ENCODE results near the gene TMEM101.
"Not testable (repeated sequence)": the region's sequence is repeated elsewhere in the genome, so short reads cannot be mapped to it uniquely, and the experiment has no call there.

TMEM101 gene

DNA sequence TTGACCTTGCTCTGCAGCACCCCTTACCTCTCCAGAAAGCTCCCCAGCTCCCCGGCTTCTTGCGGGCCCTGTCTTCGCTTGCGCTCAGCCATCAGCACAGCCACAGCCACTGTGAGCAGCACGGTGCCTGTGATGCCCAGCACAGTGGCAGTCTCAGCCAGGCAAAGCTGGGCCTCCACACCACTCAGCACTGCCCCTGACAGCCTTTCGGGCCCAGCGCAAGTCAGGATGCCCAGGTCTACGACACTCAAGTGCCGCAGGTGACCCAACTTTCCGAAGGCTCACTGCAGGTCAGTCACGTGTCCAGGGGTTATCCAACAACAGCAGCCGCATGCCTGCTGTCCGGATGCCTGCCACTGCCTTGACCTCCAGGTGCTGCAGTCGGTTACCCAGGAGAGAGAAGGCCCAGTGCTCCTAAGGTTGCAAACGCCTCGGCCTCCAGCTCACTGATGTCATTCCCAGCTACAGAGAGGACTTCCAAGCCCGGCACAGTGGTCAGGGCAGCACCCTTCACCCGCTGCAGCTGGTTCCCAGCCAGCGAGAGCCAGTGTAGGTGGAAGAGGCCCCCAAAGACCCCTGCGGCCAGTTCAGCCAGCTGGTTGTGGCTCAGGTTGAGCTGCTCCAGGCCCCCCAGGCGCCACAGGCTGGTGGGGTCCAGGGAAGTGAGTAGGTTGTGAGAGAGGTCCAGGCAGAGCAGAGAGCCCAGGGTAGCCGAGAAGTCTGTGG is 8.9 kb upstream of the TMEM101 start:
- no peak for DNase-seq

DNA sequence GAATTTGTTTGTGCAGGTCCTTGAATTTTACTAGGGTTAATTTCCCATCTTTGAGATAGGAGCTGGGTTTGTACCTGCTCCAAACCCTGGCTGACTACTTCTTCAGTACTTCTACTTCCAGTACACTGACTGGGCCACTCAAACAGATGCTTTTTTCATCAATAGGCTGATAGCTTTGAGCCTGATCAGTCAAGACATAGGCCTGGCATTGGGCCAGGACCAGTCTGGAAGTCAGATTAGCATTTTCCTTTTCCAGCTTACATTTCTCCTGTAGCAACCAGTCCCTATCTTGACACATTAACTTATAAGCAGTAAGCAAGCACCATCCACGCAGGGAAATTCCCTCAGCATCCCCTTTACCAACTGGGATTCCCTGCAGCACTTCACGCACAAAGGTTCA is 7.5 kb upstream of the TMEM101 start:
- no peak for DNase-seq

DNA sequence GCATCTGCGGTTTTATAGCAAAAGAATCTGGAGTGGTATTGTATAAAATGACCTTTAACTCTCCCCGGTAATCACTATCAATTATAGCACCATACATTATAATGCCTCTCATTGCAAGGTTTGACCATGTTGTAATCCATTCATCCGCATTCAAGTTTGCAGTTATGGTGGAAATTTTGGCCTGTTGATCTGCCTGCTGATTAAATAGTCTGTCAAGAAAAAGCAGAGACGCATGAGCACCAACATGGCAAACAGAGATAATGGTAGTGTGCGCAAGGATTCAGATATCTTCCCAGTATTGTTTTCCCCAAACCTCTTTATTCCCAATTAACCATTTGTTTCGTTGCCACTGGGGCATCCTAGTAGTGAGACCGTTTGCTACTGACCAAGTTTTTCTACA is 6.5 kb upstream of the TMEM101 start:
- not testable (repeated sequence) for DNase-seq

DNA sequence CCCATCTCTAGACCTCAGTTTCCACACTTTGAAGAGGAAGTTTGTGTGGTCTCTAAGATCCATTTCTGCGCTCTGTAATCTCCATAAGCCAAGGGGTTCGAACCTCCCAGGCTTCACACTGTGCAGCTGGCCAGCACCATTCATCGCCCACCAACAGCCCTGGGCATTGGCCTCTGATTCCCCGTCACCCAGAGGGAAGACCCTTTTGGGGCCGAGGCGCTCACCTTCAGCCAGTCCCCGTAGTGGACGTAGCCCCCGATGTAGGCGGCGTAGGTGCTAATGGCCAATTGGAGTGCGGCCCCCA is 678 bp downstream of the TMEM101 start:
- DNase-seq, result no peak

DNA sequence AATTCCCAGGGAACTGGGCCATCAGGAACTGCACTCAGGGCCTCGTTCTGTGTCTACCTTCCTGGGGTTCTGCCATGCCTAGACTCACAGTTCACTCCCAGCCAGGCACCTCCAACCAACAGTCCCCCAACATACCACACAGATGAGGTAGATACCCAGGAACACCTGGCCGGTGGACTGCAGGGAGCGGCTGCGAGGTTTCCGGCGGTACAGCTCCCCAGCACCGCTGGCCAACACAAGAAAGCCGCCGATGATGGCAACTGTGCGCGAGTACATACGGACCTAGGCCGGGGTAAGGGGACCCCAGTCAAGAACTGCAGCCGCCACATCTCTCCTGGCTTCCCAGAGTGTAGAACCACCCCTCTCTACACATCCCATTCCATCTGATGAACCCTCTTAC is 1.9 kb downstream of the TMEM101 start:
- DNase-seq, result no peak

DNA sequence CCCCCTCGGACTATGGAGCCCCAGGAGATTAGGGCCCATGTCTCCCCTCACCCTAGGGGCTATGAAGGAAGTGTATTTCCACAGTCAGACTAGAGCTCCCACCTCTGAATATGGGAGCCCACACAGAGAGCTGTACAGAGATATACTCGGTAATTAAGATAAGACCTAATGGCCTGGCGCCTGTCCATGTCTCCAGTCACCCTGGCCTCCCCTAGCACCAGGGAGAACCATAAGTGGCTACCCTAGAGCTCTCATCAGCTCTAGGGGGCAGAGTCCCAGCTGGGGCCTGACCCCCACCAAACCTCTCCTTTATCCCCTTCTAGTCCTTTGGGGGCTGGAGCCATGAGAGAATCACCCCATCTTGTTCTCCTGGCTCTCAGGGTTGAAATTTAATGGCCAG is 2.4 kb downstream of the TMEM101 start:
- no peak for DNase-seq

DNA sequence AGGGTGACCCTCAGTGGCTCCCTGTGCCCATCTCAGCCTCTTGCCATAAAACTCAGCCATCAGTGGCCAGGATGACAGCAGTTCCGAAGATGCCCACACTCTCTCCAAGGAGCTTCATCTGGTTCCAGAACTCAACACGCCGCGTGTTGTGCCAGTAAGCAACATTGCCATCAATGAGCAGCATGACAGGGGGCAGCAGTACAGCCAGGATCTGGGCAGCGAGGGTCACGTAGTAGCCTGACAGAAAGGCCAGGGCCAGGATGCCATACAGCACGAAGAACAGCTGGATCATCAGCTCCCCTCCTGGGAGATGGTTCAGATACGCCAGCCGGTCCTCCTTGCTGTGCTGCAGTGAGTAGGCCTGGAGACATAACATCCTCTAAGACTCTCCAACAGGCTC is 2.9 kb downstream of the TMEM101 start:
- DNase-seq, result no peak

DNA sequence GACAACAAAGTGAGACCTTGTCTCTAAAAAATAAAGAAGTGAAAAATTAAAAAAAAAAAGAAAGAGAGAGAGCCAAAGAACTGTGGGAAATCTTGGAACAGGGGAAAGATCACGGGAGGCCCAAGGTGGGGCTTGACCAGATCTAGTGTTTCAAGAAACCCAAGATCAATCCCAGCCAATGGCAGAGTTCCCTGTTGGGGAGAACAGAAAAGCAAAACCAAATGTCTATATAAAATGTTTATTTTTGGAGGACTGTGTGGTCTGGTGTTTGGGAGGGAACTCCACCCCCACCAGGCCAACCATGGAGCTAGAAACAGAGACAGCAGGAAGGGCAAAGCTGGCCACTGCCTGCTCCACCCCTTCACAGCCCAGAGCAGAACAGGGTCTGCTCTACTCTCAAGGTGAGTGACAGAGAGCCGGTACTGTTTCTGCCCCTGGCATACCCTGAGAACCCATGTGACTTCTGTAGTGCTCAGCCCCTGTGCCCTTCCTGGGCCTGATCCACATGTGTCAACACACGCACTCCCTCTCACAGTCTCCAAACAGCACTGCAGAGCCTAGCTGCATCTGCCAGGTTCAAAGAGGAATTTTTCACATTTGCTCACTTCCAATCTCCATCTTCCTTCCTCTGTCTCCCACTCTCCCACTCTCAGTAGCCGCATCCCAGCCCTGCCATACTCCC is 3.7 kb downstream of the TMEM101 start:
- DNase-seq, result no peak

DNA sequence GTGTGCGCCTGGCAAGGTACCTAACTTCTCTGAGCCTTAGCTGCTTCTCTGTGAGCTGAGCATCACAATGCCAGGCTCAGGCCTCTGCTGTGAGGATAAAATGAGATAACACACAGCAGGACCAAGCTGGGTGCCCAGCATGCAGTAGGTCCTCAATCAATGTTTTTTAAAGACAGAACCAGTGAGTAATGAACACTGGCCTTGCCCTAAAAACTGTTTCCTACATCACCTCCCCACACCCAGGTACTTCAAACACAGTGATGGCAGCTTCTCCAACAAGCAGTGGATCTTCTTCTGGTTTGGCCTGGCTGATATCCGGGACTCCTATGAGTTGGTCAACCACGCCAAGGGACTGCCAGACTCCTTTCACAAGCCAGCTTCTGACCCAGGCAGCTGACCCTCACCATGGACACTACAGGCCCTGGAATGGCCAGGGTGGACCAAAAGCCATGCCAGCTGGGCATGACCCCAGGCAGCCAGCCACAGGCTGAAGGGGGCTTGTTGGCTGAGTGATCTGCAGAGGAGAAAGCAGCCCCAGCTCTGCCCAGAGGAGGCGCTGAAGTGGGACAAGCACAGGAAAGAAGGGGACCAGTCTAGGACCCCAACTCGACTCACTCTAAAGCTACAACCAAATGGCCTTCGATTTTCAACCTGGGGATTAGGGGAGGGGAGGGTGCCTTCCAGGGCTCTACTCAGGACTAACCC is 6.4 kb downstream of the TMEM101 start:
- DNase-seq, result no peak

DNA sequence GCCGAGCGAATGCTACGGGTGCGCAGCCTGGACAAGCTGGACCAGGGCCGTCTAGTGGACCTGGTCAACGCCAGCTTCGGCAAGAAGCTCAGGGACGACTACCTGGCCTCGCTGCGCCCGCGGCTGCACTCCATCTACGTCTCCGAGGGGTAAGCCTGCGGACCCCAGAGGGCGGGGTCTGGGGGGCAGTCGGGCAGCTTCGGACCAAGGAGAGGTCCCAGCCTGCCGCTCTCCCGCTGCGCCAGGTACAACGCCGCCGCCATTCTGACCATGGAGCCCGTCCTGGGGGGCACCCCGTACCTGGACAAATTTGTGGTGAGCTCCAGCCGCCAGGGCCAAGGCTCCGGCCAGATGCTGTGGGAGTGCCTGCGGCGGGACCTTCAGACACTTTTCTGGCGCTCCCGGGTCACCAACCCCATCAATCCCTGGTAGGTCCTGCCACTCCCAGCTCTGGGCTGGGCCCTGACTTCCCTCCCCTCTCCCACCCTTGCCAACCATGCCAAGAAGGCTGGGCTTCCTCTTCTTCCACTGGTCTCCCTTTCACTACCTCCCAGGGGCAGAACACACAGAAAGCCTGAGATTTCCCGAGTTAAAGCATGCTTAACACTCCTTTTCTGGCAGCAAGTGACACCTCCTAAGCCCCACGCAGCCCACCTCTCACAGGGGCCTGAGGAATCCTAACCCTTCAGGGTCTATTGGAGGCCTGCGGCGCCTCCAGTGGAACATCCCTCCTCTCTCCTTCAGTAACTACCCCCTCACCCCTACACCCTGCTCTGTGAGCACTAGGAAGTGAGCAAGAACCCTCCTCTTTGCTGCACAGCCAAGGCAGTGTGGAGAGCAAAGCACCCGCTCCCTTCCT is 7.2 kb downstream of the TMEM101 start:
- no peak for DNase-seq

DNA sequence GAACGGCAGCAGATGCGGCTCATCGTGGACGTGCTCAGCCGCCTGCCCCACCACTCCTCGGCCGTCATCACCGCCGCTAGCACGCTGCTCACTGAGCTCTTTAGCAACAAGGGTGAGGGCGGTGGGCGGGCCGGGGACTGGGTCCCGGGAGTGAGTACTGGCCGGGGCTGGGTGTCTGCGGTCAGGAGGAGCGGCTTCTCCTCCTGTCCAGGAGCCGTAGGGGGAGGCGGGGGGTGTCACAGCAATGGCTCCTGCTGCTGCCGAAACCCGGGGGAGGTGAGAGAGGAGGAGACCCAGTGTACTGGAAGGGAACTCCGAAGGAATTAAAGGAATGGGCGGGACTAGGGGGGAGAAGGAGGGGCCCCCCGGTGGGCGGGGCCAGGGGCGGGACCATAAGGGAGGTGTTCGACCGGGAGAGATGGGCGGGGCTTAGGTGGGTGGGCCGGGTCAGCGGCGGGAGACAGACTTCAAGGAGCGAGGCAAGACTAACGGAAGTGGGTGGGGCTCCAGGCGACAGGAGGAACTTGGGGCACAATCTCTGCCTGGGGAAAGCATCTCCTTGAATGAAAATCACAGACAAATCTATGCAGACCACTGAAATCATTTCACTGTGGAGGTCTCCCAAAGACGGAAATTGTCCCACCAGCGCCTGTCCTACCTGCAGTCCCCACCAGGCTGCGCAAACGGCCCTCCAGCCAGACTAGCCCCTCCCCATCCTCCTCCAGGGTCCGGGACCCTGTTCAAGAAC is 8.0 kb downstream of the TMEM101 start:
- DNase-seq, result peak; percentile 96

DNA sequence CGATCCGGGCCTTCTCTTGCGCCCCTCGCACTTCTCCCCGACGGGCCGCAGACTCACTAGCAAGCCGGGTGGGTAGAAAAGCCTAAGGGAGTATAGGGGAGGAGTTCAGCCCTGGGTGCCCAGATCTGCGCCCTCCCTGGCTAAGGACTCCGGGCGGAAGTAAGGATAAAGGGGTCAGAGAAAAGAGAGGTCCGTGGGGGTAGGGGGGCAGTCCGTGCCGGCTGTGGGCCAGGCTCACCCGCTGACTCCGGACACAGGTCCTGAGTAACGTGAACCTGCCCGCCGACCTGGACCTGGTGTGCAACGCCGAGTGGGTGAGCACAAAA is 8.5 kb downstream of the TMEM101 start:
- DNase-seq, result no peak

DNA sequence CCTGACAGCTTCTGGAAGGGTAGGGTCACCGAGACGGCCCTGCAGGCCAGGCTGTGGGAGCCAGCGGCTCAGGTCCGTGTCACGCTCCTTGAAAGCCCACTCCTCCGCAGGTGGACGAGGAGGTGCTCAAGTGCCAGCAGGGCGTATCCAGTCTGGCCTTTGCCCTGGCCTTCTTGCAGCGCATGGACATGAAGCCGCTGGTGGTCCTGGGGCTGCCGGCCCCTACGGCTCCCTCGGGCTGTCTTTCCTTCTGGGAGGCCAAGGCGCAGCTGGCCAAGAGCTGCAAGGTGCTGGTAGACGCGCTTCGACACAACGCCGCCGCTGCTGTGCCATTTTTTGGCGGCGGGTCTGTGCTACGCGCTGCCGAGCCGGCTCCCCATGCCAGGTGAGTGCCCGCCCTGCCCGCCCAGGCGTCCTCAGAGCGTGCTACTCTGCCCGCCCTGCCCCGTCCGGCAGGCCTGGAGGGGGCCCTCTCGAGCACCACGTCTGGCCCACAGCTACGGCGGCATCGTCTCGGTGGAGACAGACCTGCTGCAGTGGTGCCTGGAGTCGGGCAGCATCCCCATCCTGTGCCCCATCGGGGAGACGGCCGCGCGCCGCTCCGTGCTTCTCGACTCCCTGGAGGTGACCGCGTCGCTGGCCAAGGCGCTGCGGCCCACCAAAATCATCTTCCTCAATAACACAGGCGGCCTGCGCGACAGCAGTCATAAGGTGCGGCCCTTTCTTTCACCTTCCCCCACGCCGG is 9.1 kb downstream of the TMEM101 start:
- DNase-seq, result no peak

DNA sequence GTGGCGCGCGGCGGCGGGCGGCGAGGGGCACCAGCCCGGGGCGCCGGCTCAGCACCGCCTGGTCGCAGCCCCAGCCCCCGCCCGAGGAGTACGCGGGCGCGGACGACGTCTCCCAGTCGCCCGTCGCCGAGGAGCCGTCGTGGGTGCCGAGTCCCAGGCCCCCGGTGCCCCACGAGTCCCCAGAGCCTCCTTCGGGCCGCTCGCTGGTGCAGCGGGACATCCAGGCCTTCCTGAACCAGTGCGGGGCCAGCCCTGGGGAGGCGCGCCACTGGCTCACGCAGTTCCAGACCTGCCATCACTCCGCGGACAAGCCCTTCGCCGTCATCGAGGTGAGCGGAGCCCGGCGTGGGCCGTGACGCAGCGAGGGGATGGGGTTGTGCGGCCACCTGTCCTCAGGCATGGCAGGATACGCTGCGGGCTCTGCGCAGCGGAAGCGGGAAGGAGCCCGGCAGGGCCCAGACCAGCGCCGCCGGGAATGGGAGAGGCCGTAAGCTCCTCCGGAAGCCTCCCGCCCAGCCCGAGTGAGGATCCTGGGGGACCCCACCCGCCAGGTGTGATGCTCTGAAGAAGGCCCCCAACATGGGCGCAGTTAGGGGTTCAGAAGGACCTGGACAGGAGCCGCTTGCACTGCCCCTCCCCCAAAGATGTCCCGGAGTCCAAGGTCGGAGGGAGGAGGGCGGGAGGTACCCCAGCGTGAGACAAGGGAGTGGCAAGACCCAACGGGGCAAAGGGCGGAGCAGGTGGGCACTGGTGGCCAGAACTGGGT is 9.8 kb downstream of the TMEM101 start:
- DNase-seq, result no peak

DNA sequence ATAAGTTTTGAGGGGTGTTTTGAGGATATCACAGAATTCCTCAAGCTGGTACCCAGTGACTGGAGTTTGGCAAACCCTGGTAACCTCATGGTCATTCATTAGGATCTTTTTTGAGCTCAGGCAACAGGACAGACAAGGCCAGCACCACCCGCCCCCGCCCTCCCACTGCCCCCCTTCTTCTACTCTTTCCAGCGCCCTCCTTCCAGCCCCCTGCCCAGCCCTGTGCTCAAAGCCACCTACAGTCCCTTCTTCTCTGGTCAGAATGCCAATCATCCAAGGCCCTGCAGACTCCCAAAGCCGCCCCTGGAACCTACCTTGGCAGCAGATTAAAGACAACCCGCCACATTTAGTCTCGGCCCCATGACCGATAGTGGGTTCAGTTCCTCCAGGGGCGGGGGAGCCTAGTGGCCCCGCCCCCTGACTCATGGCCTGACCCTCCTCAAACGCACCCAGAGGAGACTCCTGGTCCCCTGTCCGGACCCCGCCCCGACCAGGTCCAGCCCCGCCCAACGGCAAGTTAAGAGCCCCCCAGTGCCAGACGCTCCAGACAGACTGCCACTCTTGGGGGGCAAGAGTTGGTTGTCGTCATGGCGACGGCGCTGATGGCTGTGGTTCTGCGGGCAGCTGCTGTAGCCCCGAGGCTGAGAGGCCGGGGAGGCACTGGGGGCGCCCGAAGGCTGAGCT is 10.5 kb downstream of the TMEM101 start, which contains the start of gene NAGS:
Gene NAGS, plus strand, starts transcription at position 546 of the 684 bp plus-strand sequence. Its CDS starts 42 bp downstream, at position 588.
- DNase-seq, result no peak

DNA sequence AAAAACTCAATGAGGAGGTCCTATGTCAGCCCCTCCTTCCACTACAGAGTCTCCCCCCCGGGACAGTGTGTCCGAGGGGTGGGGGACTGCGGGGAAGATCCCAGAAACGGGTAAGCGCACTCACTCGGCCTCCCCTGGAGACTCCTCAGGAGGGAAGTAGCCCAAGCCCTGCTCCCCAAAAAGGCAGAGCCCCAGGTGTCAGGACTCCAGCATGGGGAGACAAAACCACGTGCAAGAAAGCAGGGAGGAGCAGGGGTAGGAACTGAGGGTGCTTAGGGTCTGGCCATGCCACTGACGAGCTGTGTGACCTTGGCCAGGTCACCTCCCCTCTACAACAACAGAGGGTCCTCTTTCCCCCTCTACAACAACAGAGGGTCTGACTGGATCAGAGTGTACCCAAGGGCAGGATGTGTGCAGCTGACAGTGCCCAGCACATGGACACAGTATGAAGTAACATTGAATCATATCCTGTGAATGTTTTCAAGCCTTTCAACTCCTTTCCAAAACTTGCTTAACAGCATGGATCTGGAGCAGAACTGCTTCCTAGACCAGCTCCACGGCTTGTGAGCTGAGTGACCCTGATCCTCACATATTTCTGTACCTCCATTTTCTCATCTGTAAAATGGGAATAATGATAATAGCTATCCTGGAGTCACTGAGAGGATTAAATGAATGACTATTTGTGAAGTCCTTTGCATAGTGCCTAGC is 12.5 kb downstream of the TMEM101 start:
- peak; percentile 82 for DNase-seq

DNA sequence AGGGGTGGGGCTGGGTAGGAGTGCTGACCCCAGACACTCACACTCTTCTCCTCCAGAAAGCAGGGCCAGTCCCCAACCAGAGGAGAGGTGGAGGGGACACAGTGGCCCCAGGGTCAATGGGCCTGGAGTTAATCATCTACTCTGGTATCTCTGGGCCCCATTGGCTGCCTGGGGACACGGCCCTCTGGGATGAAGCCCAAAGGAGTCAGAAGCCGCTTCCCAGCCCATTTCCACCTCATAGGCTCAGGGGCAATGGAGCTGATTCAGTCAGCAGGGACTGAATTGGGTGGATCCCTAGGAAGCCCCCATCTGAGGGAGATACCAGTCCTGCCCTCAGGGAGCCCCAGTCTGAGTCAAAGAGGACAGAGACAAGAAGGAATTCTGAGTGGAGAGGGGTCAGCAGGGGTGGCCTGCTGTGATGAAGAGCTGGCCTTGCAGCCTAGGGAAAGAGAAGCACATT is 13.3 kb downstream of the TMEM101 start:
- no peak for DNase-seq

DNA sequence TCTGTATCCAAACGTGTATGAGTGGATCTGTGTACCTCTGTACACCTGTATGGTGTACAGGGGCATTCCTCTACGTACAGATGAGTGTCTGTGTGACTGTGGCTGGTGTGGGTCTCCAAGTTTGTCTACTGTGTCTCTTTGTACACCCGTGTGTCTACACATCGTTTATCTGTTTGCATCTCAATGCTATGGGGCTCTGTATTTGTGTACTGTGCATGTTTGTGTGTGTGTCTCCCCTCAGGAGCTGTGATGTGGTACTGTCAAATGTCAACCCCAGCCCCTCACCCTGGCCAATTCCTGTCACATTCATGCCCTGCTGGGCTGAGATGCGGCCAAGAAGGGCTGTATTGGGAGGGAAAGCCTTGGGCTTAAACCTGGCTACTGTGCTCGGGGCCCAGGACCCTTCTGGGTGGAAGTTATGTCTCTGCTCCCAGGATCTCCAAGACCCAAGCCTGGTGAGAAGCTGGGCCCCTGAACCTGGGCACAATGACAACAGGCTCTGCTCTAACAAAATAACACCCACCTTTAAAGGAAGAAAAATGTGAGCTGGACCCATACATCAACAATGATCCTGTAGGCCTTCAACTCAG is 13.8 kb downstream of the TMEM101 start:
- DNase-seq, result no peak

DNA sequence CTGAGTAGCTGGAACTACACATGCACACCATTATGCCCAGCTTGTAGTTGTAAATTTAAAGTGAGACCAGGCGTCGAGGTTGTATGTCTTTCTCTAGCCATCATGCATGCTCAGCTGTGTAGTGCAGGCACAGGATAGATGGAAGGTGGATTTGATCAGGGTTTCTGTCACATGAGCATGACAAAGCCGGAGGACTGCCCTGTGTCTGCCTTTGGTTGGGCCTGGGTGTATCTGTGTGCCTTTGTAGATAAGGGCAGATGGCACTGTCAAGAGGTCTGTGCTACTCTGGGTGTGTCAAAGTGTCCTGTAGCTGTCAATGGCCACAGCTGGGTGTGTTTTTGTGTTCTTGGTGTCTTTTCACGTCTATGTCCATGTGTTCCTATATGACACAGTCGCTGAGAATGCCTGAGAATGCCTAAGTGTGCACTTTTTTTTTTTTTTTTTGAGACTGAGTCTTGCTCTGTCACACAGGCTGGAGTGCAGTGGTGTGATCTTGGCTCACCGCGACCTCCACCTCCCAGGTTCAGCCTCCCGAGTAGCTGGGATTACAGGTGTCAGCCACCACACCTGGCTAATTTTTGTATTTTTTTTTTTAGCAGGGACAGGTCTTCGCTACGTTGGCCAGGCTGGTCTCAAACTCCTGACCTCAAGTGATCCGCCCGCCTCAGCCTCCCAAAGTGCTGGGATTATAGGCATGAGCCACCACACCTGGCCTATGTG is 14.5 kb downstream of the TMEM101 start:
- DNase-seq, result no peak
